Stimulated activated CD4-positive, alpha-beta T cell treated with anti-CD3 and anti-CD28 coated beads, Interleukin-2, amount 100 ng/mL, for 48 hours (primary cell): Measurements from ENCODE around the gene NMB.
"Not testable (repeated sequence)": the region's sequence is repeated elsewhere in the genome, so short reads cannot be mapped to it uniquely, and the experiment has no call there.

Source experiments
- DNase-seq, 2 donors: peaks; one replicate each; pipeline ENCODE4 v3.0.0-alpha.2; 2020

Gene NMB

GRCh38 chr15:84658080-84658787, at the start of gene NMB:
TSS of gene NMB (minus strand) at chr15:84658199. CDS start at chr15:84658152, 47 bp downstream.
- DNase-seq = peak; percentile 66 to 67

GRCh38 chr15:84703808-84704207, 45.8 kb upstream of the NMB start:
- no peak for DNase-seq

GRCh38 chr15:84702961-84703482, 45.0 kb upstream of the NMB start:
- DNase-seq = no peak

GRCh38 chr15:84699538-84700191, 41.7 kb upstream of the NMB start:
- no peak for DNase-seq

GRCh38 chr15:84697236-84697990, 39.4 kb upstream of the NMB start:
- no peak for DNase-seq

GRCh38 chr15:84696757-84697156, 38.8 kb upstream of the NMB start:
- DNase-seq = no peak

- no peak for DNase-seq
Measured at GRCh38 chr15:84690342-84690741, 32.3 kb upstream of the NMB start.

GRCh38 chr15:84689858-84690257, 31.9 kb upstream of the NMB start:
- no peak for DNase-seq

- DNase-seq = not testable (repeated sequence)
Measured at GRCh38 chr15:84686446-84686845, 28.4 kb upstream of the NMB start.

- no peak for DNase-seq
Measured at GRCh38 chr15:84685304-84685703, 27.3 kb upstream of the NMB start.

GRCh38 chr15:84684092-84684491, 26.1 kb upstream of the NMB start:
- no peak for DNase-seq

GRCh38 chr15:84681831-84682230, 23.8 kb upstream of the NMB start:
- DNase-seq = peak in 1 of 2 donors; percentile 40

GRCh38 chr15:84671211-84671610, 13.2 kb upstream of the NMB start:
- no peak for DNase-seq

- DNase-seq = peak; percentile 30 to 53
Measured at GRCh38 chr15:84669726-84670125, 11.7 kb upstream of the NMB start.

- DNase-seq = no peak
Measured at GRCh38 chr15:84668221-84668982, 10.4 kb upstream of the NMB start.

GRCh38 chr15:84666373-84666772, 8.4 kb upstream of the NMB start:
- no peak for DNase-seq

- DNase-seq = no peak
Measured at GRCh38 chr15:84661001-84661400, 3.0 kb upstream of the NMB start.

- no peak for DNase-seq
Measured at GRCh38 chr15:84659904-84660781, 2.1 kb upstream of the NMB start.

- no peak for DNase-seq
Measured at GRCh38 chr15:84658788-84659411, 901 bp upstream of the NMB start.

GRCh38 chr15:84657748-84658079, 285 bp downstream of the NMB start:
- DNase-seq = no peak

- DNase-seq = no peak
Measured at GRCh38 chr15:84656972-84657371, 1.0 kb downstream of the NMB start.
